Activated CD8-positive, alpha-beta T cell treated with anti-CD3 and anti-CD28 coated beads for 36 hours (primary cell): ENCODE measurements around the gene OR6C3. TPM values are rescaled to one million over a fixed set of nuclear protein-coding genes. Genes with fewer than 3 reads are reported as not detected.

Source experiments
- ATAC-seq: fragments of 200-7000 bp; cut with Tn5 transposase; one replicate; pipeline ENCODE4 v1.10.0; 2021; ENCODE audit warnings: mild to moderate bottlenecking, moderate library complexity
- CTCF ChIA-PET: fragments of 350-600 bp; sonication (Branson Sonifier 250); formaldehyde crosslinking; loops from one replicate; lab custom pipeline; 2021; ENCODE audit warnings: antibody characterized with exemption; lab: Charles Lee
- POLR2A ChIA-PET: fragments of 350-600 bp; sonication (Branson Sonifier 250); formaldehyde crosslinking; loops from one replicate; lab custom pipeline; 2021; ENCODE audit warnings: antibody characterized with exemption; lab: Charles Lee
- DNase-seq: peaks from one replicate; pipeline ENCODE4 v3.0.0-alpha.2; 2020
- H3K27ac Mint-ChIP-seq: one replicate; pipeline ENCODE4 v1.8.0; 2021; ENCODE audit warnings: mild to moderate bottlenecking, mixed read lengths
- H3K27me3 Mint-ChIP-seq: one replicate; pipeline ENCODE4 v1.8.0; 2021; ENCODE audit warnings: mixed read lengths
- H3K36me3 Mint-ChIP-seq: one replicate; pipeline ENCODE4 v1.8.0; 2021; ENCODE audit warnings: low read depth, mixed read lengths
- H3K4me1 Mint-ChIP-seq: one replicate; pipeline ENCODE4 v1.8.0; 2021; ENCODE audit warnings: low read depth, mixed read lengths
- H3K4me3 Mint-ChIP-seq: one replicate; pipeline ENCODE4 v1.8.0; 2021; ENCODE audit warnings: mild to moderate bottlenecking, moderate library complexity, mixed read lengths
- H3K9me3 Mint-ChIP-seq: one replicate; pipeline ENCODE4 v1.8.0; 2021; ENCODE audit warnings: mixed read lengths
- CTCF ChIP-seq: fragments of 200-600 bp; IDR thresholded peaks from one replicate; pipeline ENCODE4 v1.8.0; 2022; ENCODE audit warnings: antibody characterized with exemption, mild to moderate bottlenecking
- intact Hi-C: fragments of 100-400 bp; cut with micrococcal nuclease; formaldehyde crosslinking; loops from one replicate; pipeline ENCODE4 v1.10.0; 2022
- total RNA-seq, 2 experiments: library from RNA; stranded (reverse); gene quantifications; one replicate each; pipeline ENCODE4 v1.2.3, GENCODE V29; 2021

Gene OR6C3
- not detected for total RNA-seq

GRCh38 chr12:55330446-55330845, at the start of gene OR6C3:
OR6C3 (plus strand) TSS chr12:55330746; CDS start chr12:55331701, 955 bp downstream.
- intact Hi-C loops: no loop called here
- H3K9me3 Mint-ChIP-seq: no peaks in the 10 kb centered on the region
- no peak for ATAC-seq
- TF ChIP-seq CTCF: no peak
- no peak within 1 kb of the TSS for H3K4me3 Mint-ChIP-seq
- CTCF ChIA-PET: interaction anchor here (1.6 kb wide), 1 partner anchor 326 kb away, joined by 4 read pairs; no protein-coding TSS in a partner anchor
- no peak for DNase-seq
- no peaks in the 10 kb centered on the region for H3K4me1 Mint-ChIP-seq
- no peaks in the 10 kb centered on the region for H3K36me3 Mint-ChIP-seq
- H3K27ac Mint-ChIP-seq: no peak within 1 kb of the TSS
- H3K27me3 Mint-ChIP-seq: peaks cover 11% of the 10 kb centered on the region
- POLR2A ChIA-PET: no interaction called here

GRCh38 chr12:55280991-55281390, 49.6 kb upstream of the OR6C3 start:
- Mint-ChIP-seq H3K27ac (no peak overlapping the region), H3K4me1 (no peaks in the 10 kb centered on the region), H3K4me3 (no peak overlapping the region), H3K9me3 (no peaks in the 10 kb centered on the region), H3K36me3 (no peaks in the 10 kb centered on the region), H3K27me3 (peaks cover 20% of the 10 kb centered on the region)
- TF ChIP-seq CTCF: no peak
- no peak for DNase-seq
- CTCF ChIA-PET: no interaction called here
- POLR2A ChIA-PET: no interaction called here
- intact Hi-C loops: no loop called here
- ATAC-seq: no peak

- POLR2A ChIA-PET: no interaction called here
- no peaks in the 10 kb centered on the region for H3K36me3 Mint-ChIP-seq
- CTCF ChIA-PET: no interaction called here
- TF ChIP-seq CTCF: no peak
- H3K4me1 Mint-ChIP-seq: no peaks in the 10 kb centered on the region
- no peak overlapping the region for H3K4me3 Mint-ChIP-seq
- DNase-seq (no peak), ATAC-seq (no peak)
- H3K27ac Mint-ChIP-seq: no peak overlapping the region
- H3K27me3 Mint-ChIP-seq: peaks cover 29% of the 10 kb centered on the region
- intact Hi-C loops: no loop called here
- no peaks in the 10 kb centered on the region for H3K9me3 Mint-ChIP-seq
Observed at GRCh38 chr12:55289999-55290398, 40.5 kb upstream of the OR6C3 start.

- CTCF ChIA-PET: no interaction called here
- H3K4me3 Mint-ChIP-seq: no peak within 1 kb of the TSS
- no peaks in the 10 kb centered on the region for H3K36me3 Mint-ChIP-seq
- DNase-seq (no peak), ATAC-seq (no peak)
- TF ChIP-seq CTCF: no peak
- H3K4me1 Mint-ChIP-seq: no peaks in the 10 kb centered on the region
- peaks cover 22% of the 10 kb centered on the region for H3K27me3 Mint-ChIP-seq
- POLR2A ChIA-PET: no interaction called here
- H3K27ac Mint-ChIP-seq: no peak within 1 kb of the TSS
- intact Hi-C loops: no loop called here
- no peaks in the 10 kb centered on the region for H3K9me3 Mint-ChIP-seq
Observed at GRCh38 chr12:55296469-55296868, 34.1 kb upstream of the OR6C3 start, which contains the start of gene OR6C6. OR6C6 (minus strand) TSS chr12:55296569; CDS start chr12:55295232, 1,337 bp downstream.

GRCh38 chr12:55314043-55314442, 16.5 kb upstream of the OR6C3 start, which contains the start of gene OR6C1:
OR6C1 (plus strand) TSS chr12:55314343; CDS start chr12:55320600, 6,257 bp downstream.
- H3K4me3 Mint-ChIP-seq: no peak within 1 kb of the TSS
- H3K4me1 Mint-ChIP-seq: no peaks in the 10 kb centered on the region
- no peak within 1 kb of the TSS for H3K27ac Mint-ChIP-seq
- H3K27me3 Mint-ChIP-seq: peaks cover 19% of the 10 kb centered on the region
- no peak for ATAC-seq
- no peak for TF ChIP-seq CTCF
- DNase-seq: no peak
- ChIA-PET CTCF (no interaction called here), POLR2A (no interaction called here)
- intact Hi-C loops: no loop called here
- no peaks in the 10 kb centered on the region for H3K9me3 Mint-ChIP-seq
- no peaks in the 10 kb centered on the region for H3K36me3 Mint-ChIP-seq
